ENCODE results near the gene PRLR.

DNA sequence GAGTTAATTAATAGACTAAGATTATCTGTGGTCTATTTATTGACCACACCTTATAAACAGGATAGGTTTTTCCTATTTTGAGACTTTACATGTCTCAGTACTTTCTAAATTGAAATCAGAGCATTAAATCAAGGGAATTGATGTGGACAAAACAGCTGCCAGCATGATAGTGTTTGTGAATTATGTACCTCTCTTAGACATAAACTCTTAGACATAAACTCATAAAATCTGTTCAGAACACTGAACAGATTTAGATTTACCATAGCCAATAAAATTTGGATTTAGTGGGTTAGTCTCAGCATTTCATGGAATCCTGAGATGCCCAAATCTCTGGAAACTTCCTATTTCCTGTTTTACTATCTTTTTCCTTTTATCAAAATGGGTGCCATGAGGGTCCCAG, 171.0 kb downstream of the PRLR start:
- TF ChIP-seq POLR2AphosphoS5 (IDR thresholded peaks at IDR 0.05; ENCODE audit: borderline replicate concordance, low read depth, low read length) (no peak), EZH2 (IDR thresholded peaks at IDR 0.05) (no peak), FOXP2 (optimal IDR thresholded peaks at IDR 0.05; ENCODE audit: control extremely low read depth, extremely low read length, insufficient read depth) (no peak)

Measured in SK-N-MC (cell line).